NB4 (cell line): ENCODE results near the gene MGA.

ENCODE experiments used
- DNase-seq: peaks from one replicate; pipeline ENCODE4 v3.0.0; 2010; ENCODE audit warnings: low read depth
- H3K4me3 ChIP-seq: one replicate; pipeline ENCODE4 v1.5.1; 2011; ENCODE audit warnings: mild to moderate bottlenecking, low read depth, low read length, moderate library complexity
- CTCF ChIP-seq: IDR thresholded peaks from one replicate; pipeline ENCODE4 v1.5.1; 2012; ENCODE audit warnings: low read depth, low read length
- MAX ChIP-seq: IDR thresholded peaks from 2 replicates; pipeline ENCODE4 v1.6.1; 2011; ENCODE audit warnings: low read depth, low read length
- MYC ChIP-seq: IDR thresholded peaks from 2 replicates; pipeline ENCODE4 v1.6.1; 2011; ENCODE audit warnings: low read depth, low read length
- POLR2A ChIP-seq: IDR thresholded peaks from 2 replicates; pipeline ENCODE4 v1.6.1; 2011; ENCODE audit warnings: mild to moderate bottlenecking; ENCODE audit not compliant: insufficient read length; ENCODE audit errors: extremely low read depth

The MGA gene

GRCh38 chr15:41629463-41629862 is 30.7 kb upstream of the MGA start:
- TF ChIP-seq POLR2A (no peak), CTCF (no peak), MYC (no peak), MAX (no peak)
- no peak overlapping the region for H3K4me3 ChIP-seq
- DNase-seq = no peak

- TF ChIP-seq MYC (no peak), MAX (no peak), CTCF (no peak), POLR2A (no peak)
- no peak overlapping the region for H3K4me3 ChIP-seq
- DNase-seq = no peak
Measured at GRCh38 chr15:41629883-41630282, 30.3 kb upstream of the MGA start.

- no peak for DNase-seq
- H3K4me3 ChIP-seq = no peak overlapping the region
- TF ChIP-seq CTCF = no peak
- TF ChIP-seq MAX = no peak
- TF ChIP-seq MYC = no peak
- TF ChIP-seq POLR2A = no peak
Measured at GRCh38 chr15:41630616-41631217, 29.5 kb upstream of the MGA start.

GRCh38 chr15:41631880-41632470 is 28.2 kb upstream of the MGA start:
- no peak overlapping the region for H3K4me3 ChIP-seq
- TF ChIP-seq POLR2A = no peak
- TF ChIP-seq CTCF = no peak
- TF ChIP-seq MYC = no peak
- no peak for TF ChIP-seq MAX
- DNase-seq = no peak

GRCh38 chr15:41633609-41634008 is 26.6 kb upstream of the MGA start:
- DNase-seq = no peak
- TF ChIP-seq MAX (no peak), CTCF (no peak), POLR2A (no peak), MYC (no peak)
- H3K4me3 ChIP-seq = no peak overlapping the region

GRCh38 chr15:41634072-41634626 is 26.1 kb upstream of the MGA start:
- H3K4me3 ChIP-seq = no peak overlapping the region
- DNase-seq = no peak
- TF ChIP-seq MAX = no peak
